ENCODE data around the gene DBNDD1.

The DBNDD1 gene

DNA sequence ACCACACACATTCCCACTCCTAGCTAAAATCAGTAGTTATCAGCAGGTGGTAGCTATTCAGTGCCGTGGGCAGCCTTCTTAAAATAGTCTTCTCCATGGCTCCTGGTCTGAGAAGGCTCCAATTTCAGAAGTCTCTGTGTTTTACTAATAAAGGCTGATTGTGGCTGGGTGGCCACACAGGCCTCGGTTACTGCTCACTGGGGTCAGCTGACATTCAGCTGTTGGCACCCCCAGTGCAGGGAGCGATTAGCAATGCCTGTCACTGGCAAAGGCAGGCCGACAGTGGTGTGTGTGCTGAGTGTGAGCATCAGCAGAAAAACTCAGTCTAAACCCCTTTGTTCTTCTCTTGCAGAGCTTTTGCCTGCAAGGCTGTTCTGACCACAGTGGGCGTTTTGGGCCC is 16.6 kb upstream of the DBNDD1 start:
- no peak for DNase-seq (ENCODE audit: low read depth in 3 of 3)

GRCh38 chr16:90034504-90034903 is 15.2 kb upstream of the DBNDD1 start:
- DNase-seq (ENCODE audit: low read depth in 3 of 3) = no peak

DNA sequence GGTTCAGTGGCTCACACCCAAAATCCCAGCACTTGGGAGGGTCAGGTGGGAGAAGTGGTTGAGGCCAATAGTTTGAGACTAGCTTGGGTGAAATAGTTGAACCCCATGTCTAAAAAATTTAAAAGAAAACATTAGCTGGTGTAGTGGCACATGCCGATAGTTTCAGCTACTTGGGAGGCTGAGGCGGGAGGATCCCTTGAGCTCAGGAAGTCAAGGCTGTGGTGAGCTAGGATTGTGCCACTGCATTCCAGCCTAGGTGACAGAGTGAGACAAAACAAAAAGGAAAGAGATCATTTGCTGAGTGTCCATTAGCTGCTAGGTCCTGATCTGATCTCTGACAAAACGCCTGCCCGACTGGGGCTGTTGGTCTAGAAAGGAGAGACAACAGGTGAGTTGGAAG is 14.1 kb upstream of the DBNDD1 start:
- DNase-seq (ENCODE audit: low read depth in 3 of 3) = no peak

- DNase-seq (ENCODE audit: low read depth in 3 of 3) = no peak
Measured at GRCh38 chr16:90032674-90033331, 13.5 kb upstream of the DBNDD1 start.

DNA sequence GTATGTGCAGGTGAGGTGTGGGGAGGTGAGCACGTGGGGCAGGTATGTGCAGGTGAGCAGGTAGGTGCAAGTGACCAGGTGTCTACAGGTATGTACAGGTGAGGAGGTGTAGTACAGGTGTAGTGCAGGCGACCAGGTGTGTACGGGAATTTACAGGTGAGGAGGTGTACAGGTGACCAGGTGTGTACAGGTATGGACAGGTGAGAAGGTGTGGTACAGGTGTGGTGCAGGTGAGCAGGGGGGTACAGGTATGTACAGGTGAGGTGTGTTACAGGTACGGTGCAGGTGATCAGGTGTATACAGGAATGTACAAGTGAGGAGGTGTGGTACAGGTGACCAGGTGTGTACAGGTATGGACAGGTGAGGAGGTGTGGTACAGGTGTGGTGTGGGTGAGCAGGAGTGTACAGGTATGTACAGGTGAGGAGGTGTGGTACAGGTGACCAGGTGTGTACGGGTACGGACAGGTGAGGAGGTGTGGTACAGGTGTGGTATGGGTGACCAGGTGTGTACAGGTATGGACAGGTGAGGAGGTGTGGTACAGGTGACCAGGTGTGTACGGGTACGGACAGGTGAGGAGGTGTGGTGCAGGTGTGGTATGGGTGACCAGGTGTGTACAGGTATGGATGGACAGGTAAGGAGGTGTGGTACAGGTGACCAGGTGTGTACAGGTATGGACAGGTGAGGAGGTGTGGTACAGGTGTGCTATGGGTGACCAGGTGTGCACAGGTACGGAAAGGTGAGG is 12.8 kb upstream of the DBNDD1 start:
- no peak for DNase-seq (ENCODE audit: low read depth in 3 of 3)

- no peak for DNase-seq (ENCODE audit: low read depth in 3 of 3)
Measured at GRCh38 chr16:90031186-90031930, 12.1 kb upstream of the DBNDD1 start.

DNA sequence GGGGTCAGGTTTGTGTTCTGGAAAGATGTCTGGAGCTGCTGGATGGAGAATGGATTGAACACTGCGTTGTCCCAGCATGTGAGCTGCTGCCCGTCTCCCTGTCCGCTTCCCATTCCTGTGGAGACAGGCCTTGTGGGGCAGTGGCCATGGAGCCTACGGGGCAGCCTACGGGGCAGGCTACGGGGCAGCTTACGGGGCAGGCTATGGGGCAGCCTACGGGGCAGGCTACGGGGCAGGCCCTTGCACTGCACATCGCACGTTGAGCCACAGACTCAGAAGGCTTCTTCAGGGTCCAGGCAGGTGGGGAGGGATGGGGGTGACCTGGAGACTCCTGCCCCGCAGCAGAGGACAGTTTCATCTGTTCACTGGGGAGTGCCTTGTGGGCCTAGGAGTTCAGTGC is 9.7 kb upstream of the DBNDD1 start:
- DNase-seq (ENCODE audit: low read depth in 3 of 3) = no peak

DNA sequence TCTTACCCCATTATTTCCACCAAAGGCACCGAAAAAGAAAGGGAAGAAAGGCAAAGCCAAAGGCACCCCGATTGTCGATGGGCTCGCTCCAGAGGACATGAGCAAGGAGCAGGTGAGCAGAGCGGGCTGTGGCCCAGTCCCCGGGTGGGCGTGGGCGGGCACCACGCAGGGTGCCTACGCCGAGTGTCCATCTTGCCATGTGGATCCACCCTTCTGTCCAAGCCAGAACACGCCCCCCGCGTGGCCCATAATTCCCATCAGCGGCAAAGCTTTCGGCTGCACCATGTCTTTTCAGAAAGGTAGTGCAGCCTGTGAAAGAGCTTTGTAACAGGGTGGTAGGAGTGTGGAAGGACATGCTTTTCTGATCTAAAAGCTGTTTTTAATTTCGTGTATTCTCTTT is 8.4 kb upstream of the DBNDD1 start:
- DNase-seq (ENCODE audit: low read depth in 3 of 3) = no peak

GRCh38 chr16:90026135-90026534 is 6.9 kb upstream of the DBNDD1 start:
- no peak for DNase-seq (ENCODE audit: low read depth in 3 of 3)

- DNase-seq (ENCODE audit: low read depth in 3 of 3) = no peak
Measured at GRCh38 chr16:90023078-90023447, 3.8 kb upstream of the DBNDD1 start.

DNA sequence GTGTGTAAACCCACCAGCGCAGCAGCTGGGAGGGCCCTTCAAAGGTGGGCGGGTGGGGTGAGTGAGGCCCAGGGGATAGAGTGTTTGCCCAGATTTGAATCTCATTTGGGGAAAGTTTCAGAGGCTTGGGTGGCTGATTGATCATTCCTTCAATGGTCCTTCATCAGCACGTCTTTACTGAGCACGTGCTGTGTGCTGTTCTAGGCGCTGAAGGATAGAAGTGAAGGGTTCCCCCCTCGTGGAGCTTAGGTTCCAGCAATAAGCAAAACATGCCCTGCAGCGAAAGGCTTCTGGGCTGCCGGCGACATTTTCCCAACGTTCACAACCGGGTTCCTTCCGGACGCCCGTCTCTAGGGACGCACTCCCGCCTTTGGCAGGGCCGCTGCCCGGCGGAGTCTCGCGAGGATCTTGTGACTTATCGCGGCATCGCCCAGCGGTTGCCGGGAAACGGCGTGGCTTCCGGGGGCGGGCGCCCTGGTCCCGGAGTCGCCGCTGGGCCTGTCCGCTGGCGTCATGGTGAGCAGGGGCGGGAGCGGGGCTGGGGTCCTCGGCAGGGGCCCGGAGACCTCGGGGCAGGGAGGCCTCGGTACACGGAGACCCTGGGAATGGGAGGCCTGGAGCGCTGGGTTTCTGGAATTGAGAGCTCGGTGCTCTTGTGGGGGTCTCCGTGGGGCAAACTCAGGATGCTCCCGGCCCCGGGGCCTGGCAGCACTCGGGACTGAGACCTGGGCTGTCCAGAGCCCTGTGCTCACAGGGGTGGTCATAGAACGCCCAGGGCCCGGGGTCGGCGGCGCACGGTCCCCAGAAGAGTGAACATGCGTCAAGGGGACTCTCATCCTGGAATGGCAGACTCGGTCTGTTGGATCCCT is 3.2 kb upstream of the DBNDD1 start:
- DNase-seq (ENCODE audit: low read depth in 3 of 3) = peak; percentile 55 to 84 (median 67)

DNA sequence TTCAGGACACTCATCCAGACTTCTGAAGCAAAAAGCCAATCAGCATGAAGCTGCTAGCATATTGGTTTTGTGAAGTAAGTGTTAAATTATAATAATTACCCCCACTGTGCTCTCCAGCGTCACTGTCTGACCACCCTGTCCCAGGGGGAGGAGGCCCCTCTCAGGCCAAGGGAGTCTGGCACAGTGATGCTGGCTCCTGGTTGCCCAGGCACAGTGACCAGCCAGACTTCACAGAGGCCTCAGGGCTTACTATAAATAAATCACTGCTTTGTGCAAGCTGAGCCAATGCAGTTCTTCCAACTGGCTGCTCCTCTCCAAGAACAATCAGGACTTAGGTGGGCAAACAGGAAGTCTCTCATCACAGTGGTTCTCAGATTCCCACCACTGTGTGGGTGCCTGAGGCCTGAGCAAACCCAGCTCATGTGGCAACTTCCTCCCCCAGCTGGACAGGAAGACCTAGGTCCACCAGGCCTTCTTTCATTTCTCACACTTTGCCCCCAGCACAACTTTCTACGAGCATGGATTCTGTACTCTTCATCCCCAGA is 1.7 kb upstream of the DBNDD1 start:
- no peak for DNase-seq (ENCODE audit: low read depth in 3 of 3)

GRCh38 chr16:90020260-90020837 is 1.1 kb upstream of the DBNDD1 start:
- DNase-seq (ENCODE audit: low read depth in 3 of 3) = no peak

GRCh38 chr16:90019543-90020259 is 445 bp upstream of the DBNDD1 start:
- DNase-seq (ENCODE audit: low read depth in 3 of 3) = peak in 1 of 3 experiments; percentile 30

DNA sequence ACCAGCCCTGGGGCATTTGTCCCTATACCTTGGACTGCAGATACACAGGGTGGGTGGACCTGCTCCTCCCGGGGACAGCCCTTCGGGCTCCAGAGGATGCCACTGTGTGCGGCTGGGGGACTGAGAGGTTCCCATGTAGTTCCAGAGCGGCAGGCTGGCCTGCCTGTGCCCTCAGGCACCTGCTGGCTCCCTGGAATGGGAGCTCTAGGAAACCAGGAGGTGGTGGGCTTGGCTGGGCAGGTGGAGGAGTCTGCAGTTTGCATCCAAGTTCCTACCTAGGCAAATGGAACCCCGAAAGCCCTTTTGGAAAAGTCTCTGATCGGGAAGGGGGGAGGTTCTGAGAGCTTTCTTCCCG is 982 bp downstream of the DBNDD1 start:
- no peak for DNase-seq (ENCODE audit: low read depth in 3 of 3)

- no peak for DNase-seq (ENCODE audit: low read depth in 3 of 3)
Measured at GRCh38 chr16:90016339-90016950, 2.8 kb downstream of the DBNDD1 start.

DNA sequence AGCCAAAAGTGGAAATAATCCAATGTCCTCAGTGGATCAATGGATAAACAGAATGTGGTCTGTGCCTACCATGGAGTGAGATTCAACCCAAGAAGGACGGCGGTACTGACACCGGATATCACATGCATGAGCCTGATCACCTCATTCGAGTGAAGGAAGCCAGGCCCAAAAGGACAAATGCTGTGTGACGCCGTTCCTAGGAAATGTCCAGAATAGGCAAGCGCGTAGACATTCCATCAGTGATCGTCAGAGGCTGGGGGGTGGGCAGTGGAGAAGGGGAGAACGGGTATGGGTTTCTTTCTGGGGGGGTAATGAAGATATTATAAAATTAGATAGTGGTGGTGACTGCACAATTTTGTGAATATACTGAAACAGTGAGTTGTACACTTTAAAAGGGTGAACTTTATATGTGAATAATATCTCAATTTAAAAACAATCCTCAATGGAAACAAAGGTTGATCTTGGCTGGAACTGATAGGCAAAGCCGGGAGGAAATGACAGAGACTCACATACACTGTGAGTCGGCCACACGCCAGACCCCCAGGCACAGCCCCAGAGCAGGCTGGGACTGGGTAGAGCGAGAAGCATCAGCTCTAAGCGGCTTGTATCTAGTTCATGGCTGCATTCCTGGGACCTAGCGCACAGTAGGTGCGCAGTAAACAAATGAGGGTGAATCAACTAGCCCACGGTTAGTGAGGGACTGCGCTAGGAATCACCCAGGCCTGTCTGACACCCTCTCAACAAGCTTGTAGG is 3.5 kb downstream of the DBNDD1 start:
- DNase-seq (ENCODE audit: low read depth in 3 of 3) = no peak

GRCh38 chr16:90012991-90013745 is 6.1 kb downstream of the DBNDD1 start:
- DNase-seq (ENCODE audit: low read depth in 3 of 3) = no peak

Data from stimulated activated CD4-positive, alpha-beta T cell treated with anti-CD3 and anti-CD28 coated beads, TNF-alpha, amount 100 ng/mL, for 24 hours (primary cell).